IPS DF 6.9 (cell line): ENCODE measurements around the gene GSX1.
"Not testable (repeated sequence)": the region's sequence is repeated elsewhere in the genome, so short reads cannot be mapped to it uniquely, and the experiment has no call there.

Experiments
- DNase-seq: peaks from one replicate; pipeline ENCODE4 v3.0.0-alpha.2; 2013; ENCODE audit warnings: low read depth, low spot score
- H3K27ac ChIP-seq: one replicate; pipeline ENCODE4 v1.5.1; 2013; ENCODE audit warnings: low read length, control low read depth
- H3K27me3 ChIP-seq: 2 replicates; pipeline ENCODE4 v1.6.1; 2013; ENCODE audit warnings: mild to moderate bottlenecking, low read length; ENCODE audit not compliant: control insufficient read depth, insufficient read depth
- H3K36me3 ChIP-seq: 2 replicates; pipeline ENCODE4 v1.6.1; 2013; ENCODE audit warnings: low read length; ENCODE audit not compliant: control insufficient read depth, insufficient read depth
- H3K4me1 ChIP-seq: 2 replicates; pipeline ENCODE4 v1.6.1; 2013; ENCODE audit warnings: low read length; ENCODE audit not compliant: control insufficient read depth, insufficient read depth
- H3K4me3 ChIP-seq: 2 replicates; pipeline ENCODE4 v1.5.1; 2013; ENCODE audit warnings: mild to moderate bottlenecking, low read length
- H3K9me3 ChIP-seq: 2 replicates; pipeline ENCODE4 v1.6.1; 2013; ENCODE audit warnings: low read length, inconsistent platforms; ENCODE audit not compliant: control insufficient read depth, insufficient read depth
- WGBS: extraction: QIAGEN DNeasy Blood & Tissue Kit; methylation state at CpG from one replicate; pipeline ENCODE4 v1.1.7; 2013; ENCODE audit warnings: mixed read lengths, missing lambda C conversion rate; ENCODE audit not compliant: insufficient read length, insufficient coverage; 5-methylcytosine and 5-hydroxymethylcytosine counted together

Gene GSX1

DNA sequence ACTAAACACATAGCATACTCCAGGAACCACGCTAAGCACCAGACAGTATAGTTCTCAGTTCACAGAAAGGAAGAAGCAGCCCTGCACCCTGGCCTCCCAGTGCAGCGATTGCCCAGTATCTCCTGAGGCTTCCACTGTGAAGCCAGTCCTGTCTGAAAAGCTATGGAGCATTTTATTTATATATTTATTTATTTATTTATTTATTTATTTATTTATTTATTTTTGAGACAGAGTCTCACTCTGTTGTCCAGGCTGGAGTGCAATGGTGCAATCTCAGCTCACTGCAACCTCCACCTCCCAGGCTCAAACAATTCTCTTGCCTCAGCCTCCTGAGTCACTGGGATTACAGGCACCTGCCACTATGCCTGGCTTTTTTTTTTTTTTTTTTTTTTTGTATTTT, 25.5 kb downstream of the GSX1 start:
- not testable (repeated sequence) for H3K9me3 ChIP-seq, H3K27ac ChIP-seq, H3K36me3 ChIP-seq, DNase-seq, H3K4me3 ChIP-seq, H3K4me1 ChIP-seq
- WGBS: no CpG with 5 or more reads among the region's 2 CpGs
- H3K27me3 ChIP-seq: peaks cover 55% of the 10 kb centered on the region

DNA sequence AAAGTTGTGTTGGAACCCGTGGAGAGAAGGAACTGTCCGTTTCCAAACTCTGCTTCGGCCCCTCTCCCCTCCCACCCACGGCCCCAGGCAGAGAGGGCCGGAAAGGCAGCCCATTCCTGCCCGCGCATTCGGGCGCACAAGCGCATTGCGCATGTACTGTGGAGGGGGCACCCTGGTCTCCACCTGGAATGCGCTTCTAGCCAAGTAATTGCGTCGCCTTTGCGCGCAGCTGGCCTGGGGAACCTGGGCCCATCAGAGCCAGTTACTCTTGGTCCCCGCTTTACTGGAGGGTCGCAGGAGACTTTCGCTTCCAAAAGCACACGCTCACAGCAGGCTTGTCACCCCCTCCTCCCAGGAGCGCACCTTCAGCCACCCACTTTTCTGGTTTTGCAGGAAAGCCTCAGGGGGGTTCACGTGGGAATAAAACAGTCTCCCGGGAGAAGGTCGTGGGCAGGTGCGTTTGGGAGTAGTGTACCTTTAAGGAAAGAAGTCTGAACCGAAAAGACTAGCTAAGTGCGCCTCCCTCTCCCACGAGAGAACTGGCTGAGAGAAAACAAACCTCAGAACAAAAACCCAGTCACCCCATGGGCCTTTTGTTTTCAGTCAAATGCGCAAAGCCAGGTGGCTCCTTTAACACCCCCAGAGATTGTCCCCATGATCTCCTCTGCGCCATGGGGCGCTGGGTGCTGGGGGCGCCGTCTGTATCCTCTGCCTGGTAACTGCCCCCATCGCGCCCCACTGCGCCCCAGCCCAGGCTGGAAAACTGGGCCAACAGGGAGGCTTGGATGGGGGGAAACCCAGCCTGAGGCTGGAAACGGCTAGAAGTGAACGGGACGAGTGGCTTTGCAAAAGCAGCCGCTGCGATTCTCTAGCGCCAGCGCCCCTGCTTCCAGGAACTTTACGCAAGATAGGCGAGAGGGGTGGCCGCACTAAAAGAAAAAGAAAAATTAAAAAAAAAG, 28.5 kb downstream of the GSX1 start:
- H3K4me3 ChIP-seq: no peak overlapping the region; the same call in 1 of the 2 replicates
- peaks cover 3% of the 10 kb centered on the region; the same call in 1 of the 2 replicates for H3K4me1 ChIP-seq
- peaks cover 81% of the 10 kb centered on the region for H3K27me3 ChIP-seq
- no CpG with 5 or more reads among the region's 46 CpGs for WGBS
- no peak overlapping the region for H3K27ac ChIP-seq
- H3K36me3 ChIP-seq: no peaks in the 10 kb centered on the region
- no peak for DNase-seq
- no peaks in the 10 kb centered on the region for H3K9me3 ChIP-seq

GRCh38 chr13:27821566-27821965, 29.3 kb downstream of the GSX1 start:
- H3K27me3 ChIP-seq: peaks cover 79% of the 10 kb centered on the region
- H3K9me3 ChIP-seq: no peaks in the 10 kb centered on the region
- H3K36me3 ChIP-seq: no peaks in the 10 kb centered on the region
- H3K27ac ChIP-seq: no peak overlapping the region
- H3K4me3 ChIP-seq: no peak overlapping the region
- WGBS: no CpG with 5 or more reads among the region's 12 CpGs
- no peak for DNase-seq
- peaks cover 3% of the 10 kb centered on the region; the same call in 1 of the 2 replicates for H3K4me1 ChIP-seq

GRCh38 chr13:27822258-27822872, 30.1 kb downstream of the GSX1 start:
- Histone ChIP-seq H3K4me3 (no peak overlapping the region), H3K4me1 (peaks cover 3% of the 10 kb centered on the region; the same call in 1 of the 2 replicates), H3K27me3 (peaks cover 78% of the 10 kb centered on the region), H3K9me3 (no peaks in the 10 kb centered on the region), H3K27ac (no peak overlapping the region), H3K36me3 (no peaks in the 10 kb centered on the region)
- DNase-seq: no peak
- WGBS: no CpG with 5 or more reads among the region's 17 CpGs

DNA sequence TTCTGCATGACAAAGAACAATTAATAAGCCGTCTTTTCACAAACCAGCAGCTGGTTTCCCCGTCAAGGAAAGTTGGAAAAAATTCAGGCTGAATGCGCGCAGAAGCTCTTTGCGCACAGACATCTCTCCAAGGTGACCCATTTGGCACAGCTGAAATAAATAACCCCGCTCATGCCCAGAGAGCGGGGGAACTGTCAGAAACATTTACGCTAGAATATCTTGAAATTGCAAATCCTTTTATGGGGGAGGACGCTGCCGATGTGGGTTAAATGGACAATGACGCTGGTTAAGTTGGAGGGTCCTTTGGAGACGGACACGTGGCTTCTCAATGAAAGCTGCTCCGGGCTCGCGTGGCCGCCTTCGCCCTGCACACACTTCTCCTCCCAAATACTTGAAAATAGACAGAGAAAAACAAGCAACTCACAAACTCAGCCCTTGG, 30.6 kb downstream of the GSX1 start:
- no CpG with 5 or more reads among the region's 18 CpGs for WGBS
- no peaks in the 10 kb centered on the region for H3K9me3 ChIP-seq
- no peak overlapping the region for H3K4me3 ChIP-seq
- no peaks in the 10 kb centered on the region for H3K36me3 ChIP-seq
- peaks cover 3% of the 10 kb centered on the region; the same call in 1 of the 2 replicates for H3K4me1 ChIP-seq
- H3K27ac ChIP-seq: no peak overlapping the region
- no peak for DNase-seq
- peaks cover 80% of the 10 kb centered on the region for H3K27me3 ChIP-seq

DNA sequence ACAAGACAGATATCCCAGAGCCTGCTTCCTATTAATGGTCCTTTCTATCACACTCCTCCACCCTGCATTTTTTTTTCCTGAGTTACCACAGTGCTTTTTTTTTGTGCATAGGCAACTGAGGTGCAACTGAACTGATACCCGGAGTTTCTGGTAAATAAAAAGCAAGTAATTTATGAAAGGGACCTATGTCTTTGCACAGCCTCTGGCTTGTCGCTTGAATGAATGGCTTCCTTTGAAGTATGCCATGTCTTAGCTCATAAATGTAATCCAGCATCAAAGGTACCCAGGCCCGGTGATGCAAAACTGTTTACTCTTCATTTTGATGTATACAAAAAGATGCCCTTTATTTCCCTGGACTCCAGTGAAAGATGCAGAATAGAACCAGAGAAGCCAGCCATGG, 31.8 kb downstream of the GSX1 start:
- H3K9me3 ChIP-seq: no peaks in the 10 kb centered on the region
- H3K27ac ChIP-seq: no peak overlapping the region
- no CpG with 5 or more reads among the region's 3 CpGs for WGBS
- H3K4me3 ChIP-seq: no peak overlapping the region
- no peaks in the 10 kb centered on the region for H3K36me3 ChIP-seq
- DNase-seq: no peak
- H3K27me3 ChIP-seq: peaks cover 77% of the 10 kb centered on the region
- H3K4me1 ChIP-seq: peaks cover 3% of the 10 kb centered on the region; the same call in 1 of the 2 replicates

DNA sequence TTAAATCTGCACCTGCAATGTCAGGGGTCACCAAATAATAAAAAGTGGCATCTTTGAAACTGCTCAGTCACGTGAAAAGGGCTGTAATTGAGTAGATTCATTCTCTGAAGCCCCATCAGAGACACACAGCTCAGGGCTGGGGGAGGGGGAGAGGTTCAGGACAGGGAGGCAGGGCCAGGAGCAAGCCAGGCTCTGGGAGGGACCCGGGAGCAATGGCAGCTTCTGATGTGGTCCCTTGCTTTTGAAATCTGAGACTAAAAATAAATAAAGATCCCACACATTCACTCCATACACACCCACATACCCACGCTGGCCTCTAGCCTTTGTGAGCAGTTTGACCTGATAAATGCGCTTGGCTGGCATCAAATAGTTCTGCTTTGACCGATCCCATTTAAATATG, 32.8 kb downstream of the GSX1 start:
- Histone ChIP-seq H3K36me3 (no peaks in the 10 kb centered on the region), H3K27me3 (peaks cover 70% of the 10 kb centered on the region), H3K4me1 (peaks cover 3% of the 10 kb centered on the region; the same call in 1 of the 2 replicates), H3K4me3 (no peak overlapping the region), H3K9me3 (no peaks in the 10 kb centered on the region), H3K27ac (no peak overlapping the region)
- WGBS: no CpG with 5 or more reads among the region's 5 CpGs
- DNase-seq: no peak

DNA sequence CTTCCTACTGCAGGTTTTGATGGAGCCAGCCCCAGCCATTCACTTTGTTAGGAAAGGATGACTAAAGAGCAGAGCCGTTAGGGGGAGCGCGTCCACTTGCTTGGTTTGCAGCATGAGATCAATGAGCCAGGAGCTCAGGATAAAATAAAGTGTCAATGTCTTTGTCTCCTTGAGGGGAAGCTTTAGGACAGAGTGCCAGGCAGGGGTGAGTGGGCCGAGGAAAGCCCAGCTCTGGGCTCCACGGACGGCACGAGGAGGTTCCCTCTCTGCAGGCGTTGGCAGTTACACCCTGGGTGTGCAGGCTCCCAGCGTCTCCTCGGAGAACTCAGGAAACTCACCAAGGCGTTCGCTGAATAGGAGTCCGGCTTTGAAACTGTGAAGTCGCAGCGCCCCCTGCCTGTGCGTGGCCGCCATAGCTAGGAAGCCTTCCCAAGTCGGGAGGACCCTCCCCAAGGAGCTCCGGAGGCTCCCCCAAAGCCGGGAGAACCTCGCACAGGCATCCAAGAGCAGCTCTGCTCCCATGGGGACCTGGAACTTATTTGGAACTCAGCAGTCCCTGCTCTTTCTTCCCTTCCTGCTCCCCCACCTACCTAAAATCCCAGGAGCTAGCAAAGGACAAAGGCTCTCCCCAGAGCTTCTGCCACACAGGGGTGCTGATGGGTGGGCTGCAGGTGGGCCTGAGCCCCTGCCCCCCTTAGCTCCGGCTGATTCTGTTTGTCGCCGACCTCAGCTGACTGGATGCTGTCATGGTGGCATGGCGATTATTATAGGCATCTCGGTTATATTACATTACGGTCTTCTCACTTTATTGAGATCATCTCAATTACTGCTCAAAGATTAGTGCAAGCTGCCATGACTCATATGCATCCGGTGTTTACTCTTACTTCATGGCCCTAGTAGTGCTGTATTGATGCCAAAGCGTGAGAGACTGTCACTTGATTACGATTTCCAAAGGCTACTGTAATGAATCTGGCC, 34.4 kb downstream of the GSX1 start:
- peaks cover 65% of the 10 kb centered on the region for H3K27me3 ChIP-seq
- DNase-seq: no peak
- no peaks in the 10 kb centered on the region for H3K36me3 ChIP-seq
- no peaks in the 10 kb centered on the region; the same call in 1 of the 2 replicates for H3K4me1 ChIP-seq
- no peak overlapping the region; the same call in 1 of the 2 replicates for H3K4me3 ChIP-seq
- no peaks in the 10 kb centered on the region for H3K9me3 ChIP-seq
- H3K27ac ChIP-seq: no peak overlapping the region
- no CpG with 5 or more reads among the region's 30 CpGs for WGBS

DNA sequence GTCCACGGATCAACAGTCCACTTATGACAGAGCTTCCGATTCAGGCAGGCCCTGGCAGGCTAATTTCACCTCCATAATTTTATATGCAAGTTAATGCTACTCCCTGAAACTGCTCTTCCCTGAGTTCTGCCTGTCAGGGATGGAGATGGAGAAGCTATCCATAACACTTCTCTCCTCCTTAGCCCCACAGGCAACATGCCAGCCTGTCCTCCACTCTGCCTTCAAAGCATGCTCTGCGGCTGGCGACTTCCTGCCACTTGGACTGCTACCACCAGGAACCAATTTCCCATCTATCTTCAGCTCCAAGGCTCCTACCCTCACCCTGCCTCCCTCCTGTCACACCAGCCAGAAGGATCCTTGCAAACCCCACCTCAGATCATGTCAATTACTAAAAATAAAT, 35.4 kb downstream of the GSX1 start:
- Histone ChIP-seq H3K4me3 (no peak overlapping the region), H3K4me1 (no peaks in the 10 kb centered on the region; the same call in 1 of the 2 replicates), H3K9me3 (no peaks in the 10 kb centered on the region), H3K36me3 (no peaks in the 10 kb centered on the region), H3K27ac (no peak overlapping the region), H3K27me3 (peaks cover 57% of the 10 kb centered on the region)
- WGBS: no CpG with 5 or more reads among the region's 4 CpGs
- no peak for DNase-seq

GRCh38 chr13:27830010-27830409, 37.7 kb downstream of the GSX1 start:
- Histone ChIP-seq H3K36me3 (no peaks in the 10 kb centered on the region), H3K27ac (no peak overlapping the region), H3K4me1 (no peaks in the 10 kb centered on the region), H3K27me3 (peaks cover 34% of the 10 kb centered on the region), H3K9me3 (no peaks in the 10 kb centered on the region), H3K4me3 (no peak overlapping the region)
- WGBS: no CpG with 5 or more reads among the region's 25 CpGs
- DNase-seq: no peak
